GM12878 (cell line): Measurements from ENCODE around the gene OCA2. TPM values are rescaled to one million over a fixed set of nuclear protein-coding genes. Genes with fewer than 3 reads are reported as not detected.

Experiments
- ATAC-seq: fragments of 200-7000 bp; cut with Tn5 transposase; 3 replicates; pipeline ENCODE4 v1.9.1; 2020; ENCODE audit warnings: mild to moderate bottlenecking, moderate library complexity
- BruUV-seq: library from RNA; stranded (reverse); fragments of 400-500 nt; replicated peaks from 2 replicates; lab custom pipeline; 2021; lab: Mats Ljungman, UMichigan
- CTCF ChIA-PET: fragments of 300-600 bp; sonication (Branson Sonifier 250); formaldehyde crosslinking; extraction: SDS; loops from one replicate; lab custom pipeline; 2021; ENCODE audit warnings: inconsistent platforms; lab: Yijun Ruan, JAX
- POLR2A ChIA-PET: fragments of 350-600 bp; formaldehyde crosslinking; extraction: SDS; loops from one replicate; lab custom pipeline; 2021; ENCODE audit warnings: inconsistent platforms; lab: Charles Lee
- RAD21 ChIA-PET: fragments of 300-600 bp; sonication (Branson Sonifier 250); formaldehyde crosslinking; loops from one replicate; lab custom pipeline; 2023; ENCODE audit warnings: antibody characterized with exemption; ENCODE audit not compliant: unreplicated experiment; lab: Charles Lee
- SMC1A ChIA-PET: fragments of 300-600 bp; sonication (Branson Sonifier 250); formaldehyde crosslinking; loops from one replicate; lab custom pipeline; 2023; ENCODE audit not compliant: unreplicated experiment, uncharacterized antibody; lab: Charles Lee
- DNase-seq: peaks from one replicate; pipeline ENCODE4 v3.0.0-alpha.2; 2011; ENCODE audit warnings: low read depth, low spot score
- FAIRE-seq: peaks from 3 replicates; lab custom pipeline; 2011; peaks lifted over from hg19 to GRCh38; lab: Jason Lieb, UNC
- H2AFZ ChIP-seq: 2 replicates; pipeline ENCODE4 v1.6.0; 2011; ENCODE audit warnings: low read depth, low read length, control low read depth; ENCODE audit not compliant: control insufficient read depth
- H3K27ac ChIP-seq: 2 replicates; pipeline ENCODE4 v1.5.1; 2011; ENCODE audit warnings: control low read depth; ENCODE audit not compliant: control insufficient read depth, insufficient read depth
- H3K27me3 ChIP-seq, 2 experiments: replicated peaks in 1 of 2; 2 replicates each; pipeline versions ENCODE4 v1.6.0 to v1.6.1; 2011; ENCODE audit warnings: low read length in 1 of 2; ENCODE audit not compliant: control insufficient read depth in 2 of 2, insufficient read depth in 2 of 2
- H3K36me3 ChIP-seq, 2 experiments: 2 replicates each; pipeline ENCODE4 v1.5.1; 2011; ENCODE audit warnings: low read length in 1 of 2; ENCODE audit not compliant: control insufficient read depth in 2 of 2, insufficient read depth in 2 of 2
- H3K4me1 ChIP-seq: 2 replicates; pipeline ENCODE4 v1.6.1; 2011; ENCODE audit warnings: mild to moderate bottlenecking, low read length, moderate library complexity, mixed read lengths; ENCODE audit not compliant: control insufficient read depth, insufficient read depth
- H3K4me2 ChIP-seq: 2 replicates; pipeline ENCODE4 v1.6.0; 2011; ENCODE audit warnings: control low read depth; ENCODE audit not compliant: control insufficient read depth, insufficient read depth
- H3K4me3 ChIP-seq: fragments of 200-600 bp; sonication (generic); 2 replicates; pipeline ENCODE4 v1.5.1; 2016
- H3K79me2 ChIP-seq: 2 replicates; pipeline ENCODE4 v1.6.0; 2011; ENCODE audit warnings: low read length; ENCODE audit not compliant: control insufficient read depth, insufficient read depth
- H3K9ac ChIP-seq: 2 replicates; pipeline ENCODE4 v1.8.0; 2011; ENCODE audit warnings: low read length, control low read depth, mixed read lengths; ENCODE audit not compliant: control insufficient read depth, insufficient read depth
- H3K9me3 ChIP-seq: replicated peaks from 3 replicates; pipeline ENCODE4 v1.5.1; 2011; ENCODE audit warnings: mild to moderate bottlenecking, low read length; ENCODE audit not compliant: control insufficient read depth, insufficient read depth
- H4K20me1 ChIP-seq: 2 replicates; pipeline ENCODE4 v1.6.0; 2011; ENCODE audit not compliant: control insufficient read depth, insufficient read depth
- NR2F1 ChIP-seq: fragments of 450-650 bp; conservative IDR thresholded peaks from 2 replicates; pipeline ENCODE4 v1.6.1; 2017; ENCODE audit warnings: mild to moderate bottlenecking
- RBBP5 ChIP-seq: fragments of 200-600 bp; sonication (generic); conservative IDR thresholded peaks from 2 replicates; pipeline ENCODE4 v1.6.1; 2016
- SMAD1 ChIP-seq: fragments of 450-650 bp; IDR thresholded peaks from 2 replicates; pipeline ENCODE4 v1.6.1; 2018; ENCODE audit warnings: mild to moderate bottlenecking, low read depth; ENCODE audit not compliant: partially characterized antibody
- WRNIP1 ChIP-seq: IDR thresholded peaks from 2 replicates; pipeline ENCODE4 v1.6.1; 2011; ENCODE audit warnings: low read depth, low read length, improper control_type of control experiment, borderline replicate concordance
- YBX1 ChIP-seq: fragments of 450-650 bp; IDR thresholded peaks from 2 replicates; pipeline ENCODE4 v1.6.1; 2016; ENCODE audit warnings: antibody characterized with exemption
- WGBS: methylation state at CpG from one replicate; pipeline ENCODE4 v1.1.6; 2016; ENCODE audit warnings: low lambda C conversion rate; ENCODE audit not compliant: insufficient replicate concordance, insufficient coverage; ENCODE audit errors: missing lambda C conversion rate; 5-methylcytosine and 5-hydroxymethylcytosine counted together
- in situ Hi-C: fragments of 300-500 bp; cut with MboI; formaldehyde crosslinking; loops from 9 replicates; pipeline ENCODE4 v1.14.3; 2018; ENCODE audit warnings: mixed read lengths
- intact Hi-C: fragments of 100-400 bp; cut with micrococcal nuclease; formaldehyde crosslinking; loops from one replicate; pipeline ENCODE4 v1.14.2; 2022; ENCODE audit not compliant: unreplicated experiment
- polyA plus RNA-seq, 11 experiments: library from polyadenylated mRNA; depleted of rRNA in 4 of 11; unstranded in 6 of 11; stranded (reverse) in 5 of 11; fragments of >200 nt; fragmentation: Nextera tagmentation in 4 of 11; fragmentation: Illumina TruSeq in 1 of 11; extraction: Ambion mirVana in 4 of 11; extraction: Trizol in 1 of 11; gene quantifications; 1 replicate in 1 of 11; 2 replicates in 10 of 11; pipeline versions ENCODE4 v1.2.1 to v1.2.3, GENCODE V29; 2011 to 2016; ENCODE audit warnings: inconsistent platforms in 2 of 11, missing spikeins in 2 of 11, low read depth in 1 of 11
- total RNA-seq, 4 experiments: library from RNA; depleted of rRNA in 3 of 4; stranded (reverse); fragments of >200 nt in 3 of 4; fragmentation: Illumina TruSeq in 1 of 4; extraction: Trizol in 1 of 4; gene quantifications; 2 replicates each; pipeline versions ENCODE4 v1.2.1 to v1.2.3, GENCODE V29; 2013 to 2021
- TF ChIP-seq, protein P1 (sequence below): fragments of 450-650 bp; IDR thresholded peaks from 2 replicates; pipeline ENCODE4 v1.6.1; 2017; ENCODE audit warnings: low read depth, mild to moderate bottlenecking, moderate library complexity
- TF ChIP-seq, protein P2 (sequence below): IDR thresholded peaks from 2 replicates; pipeline ENCODE4 v1.6.1; 2012; ENCODE audit warnings: improper control_type of control experiment, low read depth, low read length; ENCODE audit not compliant: insufficient replicate concordance

Gene OCA2
- total and polyA plus RNA-seq, 10 of the 15 experiments (the other 5 are each of a cell fraction or from before 2014, with no cell fraction given): 0.04 to 1.8 TPM; not detected in 8

DNA sequence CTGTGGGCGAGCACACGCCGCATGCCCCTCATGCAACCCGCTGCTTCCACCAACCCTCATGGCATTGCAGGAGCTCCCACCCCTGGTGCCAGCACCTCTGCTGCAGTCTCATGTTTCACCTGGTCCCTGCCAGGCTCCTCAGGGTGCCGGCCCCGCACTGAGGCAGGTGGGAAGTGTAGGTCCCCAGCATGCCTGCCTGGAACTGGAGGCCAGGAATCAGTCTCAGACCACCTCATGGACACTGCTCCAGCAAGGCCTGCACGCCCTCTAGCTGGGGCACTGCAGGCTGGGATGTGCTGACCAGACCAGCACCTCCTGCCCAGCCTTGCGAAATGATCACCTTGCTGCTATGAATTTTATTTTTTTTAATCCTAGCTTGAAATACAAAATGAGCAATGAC lies 39.1 kb downstream of the OCA2 start:
- 40% methylated on average over 8 of the region's 8 CpGs for WGBS
- in situ Hi-C loops: no loop called here

DNA sequence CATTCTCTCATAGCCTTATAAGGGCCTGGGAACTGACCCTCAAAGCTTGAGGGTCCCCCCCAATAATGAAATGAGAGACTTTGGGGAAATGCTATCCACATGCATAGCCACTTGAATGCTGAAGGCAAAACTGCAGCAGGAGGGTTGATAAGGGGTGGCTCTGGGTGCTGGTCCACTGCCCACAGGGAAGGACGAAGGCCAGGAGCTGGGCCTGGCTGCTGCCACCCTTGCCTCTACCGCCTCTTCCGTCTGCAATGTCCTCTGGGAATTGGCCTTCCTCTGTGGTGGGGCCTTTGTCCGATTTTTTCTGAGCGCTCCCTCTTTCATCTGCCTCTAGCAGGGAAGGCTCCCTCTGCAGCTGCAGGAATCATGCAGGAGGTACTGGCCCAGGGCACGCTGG lies 41.0 kb downstream of the OCA2 start:
- Histone ChIP-seq H3K36me3 (no peaks in the 10 kb centered on the region), H3K79me2 (no peaks in the 10 kb centered on the region), H3K9me3 (no peaks in the 10 kb centered on the region; the same call in 2 of the 3 replicates), H3K27me3 (no peaks in the 10 kb centered on the region), H3K4me3 (no peak overlapping the region), H4K20me1 (no peaks in the 10 kb centered on the region), H3K4me1 (no peaks in the 10 kb centered on the region), H3K27ac (no peak overlapping the region), H3K4me2 (no peak overlapping the region), H2AFZ (no peak overlapping the region), H3K9ac (no peak overlapping the region)
- no peak for FAIRE-seq
- RAD21 ChIA-PET: no interaction called here
- in situ Hi-C loops: no loop called here
- SMC1A ChIA-PET: no interaction called here
- TF ChIP-seq, protein P1, sequence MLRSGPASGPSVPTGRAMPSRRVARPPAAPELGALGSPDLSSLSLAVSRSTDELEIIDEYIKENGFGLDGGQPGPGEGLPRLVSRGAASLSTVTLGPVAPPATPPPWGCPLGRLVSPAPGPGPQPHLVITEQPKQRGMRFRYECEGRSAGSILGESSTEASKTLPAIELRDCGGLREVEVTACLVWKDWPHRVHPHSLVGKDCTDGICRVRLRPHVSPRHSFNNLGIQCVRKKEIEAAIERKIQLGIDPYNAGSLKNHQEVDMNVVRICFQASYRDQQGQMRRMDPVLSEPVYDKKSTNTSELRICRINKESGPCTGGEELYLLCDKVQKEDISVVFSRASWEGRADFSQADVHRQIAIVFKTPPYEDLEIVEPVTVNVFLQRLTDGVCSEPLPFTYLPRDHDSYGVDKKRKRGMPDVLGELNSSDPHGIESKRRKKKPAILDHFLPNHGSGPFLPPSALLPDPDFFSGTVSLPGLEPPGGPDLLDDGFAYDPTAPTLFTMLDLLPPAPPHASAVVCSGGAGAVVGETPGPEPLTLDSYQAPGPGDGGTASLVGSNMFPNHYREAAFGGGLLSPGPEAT: no peak
- no peak for TF ChIP-seq YBX1
- TF ChIP-seq, protein P2, sequence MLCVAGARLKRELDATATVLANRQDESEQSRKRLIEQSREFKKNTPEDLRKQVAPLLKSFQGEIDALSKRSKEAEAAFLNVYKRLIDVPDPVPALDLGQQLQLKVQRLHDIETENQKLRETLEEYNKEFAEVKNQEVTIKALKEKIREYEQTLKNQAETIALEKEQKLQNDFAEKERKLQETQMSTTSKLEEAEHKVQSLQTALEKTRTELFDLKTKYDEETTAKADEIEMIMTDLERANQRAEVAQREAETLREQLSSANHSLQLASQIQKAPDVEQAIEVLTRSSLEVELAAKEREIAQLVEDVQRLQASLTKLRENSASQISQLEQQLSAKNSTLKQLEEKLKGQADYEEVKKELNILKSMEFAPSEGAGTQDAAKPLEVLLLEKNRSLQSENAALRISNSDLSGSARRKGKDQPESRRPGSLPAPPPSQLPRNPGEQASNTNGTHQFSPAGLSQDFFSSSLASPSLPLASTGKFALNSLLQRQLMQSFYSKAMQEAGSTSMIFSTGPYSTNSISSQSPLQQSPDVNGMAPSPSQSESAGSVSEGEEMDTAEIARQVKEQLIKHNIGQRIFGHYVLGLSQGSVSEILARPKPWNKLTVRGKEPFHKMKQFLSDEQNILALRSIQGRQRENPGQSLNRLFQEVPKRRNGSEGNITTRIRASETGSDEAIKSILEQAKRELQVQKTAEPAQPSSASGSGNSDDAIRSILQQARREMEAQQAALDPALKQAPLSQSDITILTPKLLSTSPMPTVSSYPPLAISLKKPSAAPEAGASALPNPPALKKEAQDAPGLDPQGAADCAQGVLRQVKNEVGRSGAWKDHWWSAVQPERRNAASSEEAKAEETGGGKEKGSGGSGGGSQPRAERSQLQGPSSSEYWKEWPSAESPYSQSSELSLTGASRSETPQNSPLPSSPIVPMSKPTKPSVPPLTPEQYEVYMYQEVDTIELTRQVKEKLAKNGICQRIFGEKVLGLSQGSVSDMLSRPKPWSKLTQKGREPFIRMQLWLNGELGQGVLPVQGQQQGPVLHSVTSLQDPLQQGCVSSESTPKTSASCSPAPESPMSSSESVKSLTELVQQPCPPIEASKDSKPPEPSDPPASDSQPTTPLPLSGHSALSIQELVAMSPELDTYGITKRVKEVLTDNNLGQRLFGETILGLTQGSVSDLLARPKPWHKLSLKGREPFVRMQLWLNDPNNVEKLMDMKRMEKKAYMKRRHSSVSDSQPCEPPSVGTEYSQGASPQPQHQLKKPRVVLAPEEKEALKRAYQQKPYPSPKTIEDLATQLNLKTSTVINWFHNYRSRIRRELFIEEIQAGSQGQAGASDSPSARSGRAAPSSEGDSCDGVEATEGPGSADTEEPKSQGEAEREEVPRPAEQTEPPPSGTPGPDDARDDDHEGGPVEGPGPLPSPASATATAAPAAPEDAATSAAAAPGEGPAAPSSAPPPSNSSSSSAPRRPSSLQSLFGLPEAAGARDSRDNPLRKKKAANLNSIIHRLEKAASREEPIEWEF: no peak
- no peak for ATAC-seq
- POLR2A ChIA-PET: no interaction called here
- DNase-seq: no peak
- intact Hi-C loops: no loop called here
- 27% methylated on average over 6 of the region's 6 CpGs for WGBS
- BruUV-seq: no TSS peak
- CTCF ChIA-PET: no interaction called here

More for the DNA sequence above, 39.1 kb downstream of the OCA2 start:
- Histone ChIP-seq H4K20me1 (no peaks in the 10 kb centered on the region), H3K27me3 (no peaks in the 10 kb centered on the region), H3K79me2 (no peaks in the 10 kb centered on the region), H3K9me3 (no peaks in the 10 kb centered on the region; the same call in 2 of the 3 replicates), H3K4me3 (no peak overlapping the region), H3K27ac (no peak overlapping the region), H3K4me1 (no peaks in the 10 kb centered on the region), H3K4me2 (no peak overlapping the region), H2AFZ (no peak overlapping the region), H3K9ac (no peak overlapping the region), H3K36me3 (no peaks in the 10 kb centered on the region)
- CTCF ChIA-PET: no interaction called here
- POLR2A ChIA-PET: no interaction called here
- DNase-seq (no peak), ATAC-seq (no peak), FAIRE-seq (no peak)
- no TSS peak for BruUV-seq
- RAD21 ChIA-PET: no interaction called here
- TF ChIP-seq NR2F1: no peak
- TF ChIP-seq SMAD1: no peak
- no peak for TF ChIP-seq WRNIP1
- no peak for TF ChIP-seq RBBP5
- SMC1A ChIA-PET: no interaction called here
- intact Hi-C loops: no loop called here
